GM12864 (cell line): ENCODE measurements around the gene TTLL4.

Experiments
- DNase-seq: peaks from one replicate; pipeline ENCODE4 v3.0.0-alpha.2; 2011; ENCODE audit warnings: low read depth
- H3K4me3 ChIP-seq: 2 replicates; pipeline ENCODE4 v1.5.1; 2011; ENCODE audit warnings: mild to moderate bottlenecking, low read depth, low read length, control low read depth
- TF ChIP-seq, protein P1 (sequence below): IDR thresholded peaks from 2 replicates; pipeline ENCODE4 v1.5.1; 2011; ENCODE audit warnings: low read depth, mild to moderate bottlenecking, moderate library complexity, low read length, control low read depth, inconsistent platforms; ENCODE audit errors: missing control alignments

The TTLL4 gene

DNA sequence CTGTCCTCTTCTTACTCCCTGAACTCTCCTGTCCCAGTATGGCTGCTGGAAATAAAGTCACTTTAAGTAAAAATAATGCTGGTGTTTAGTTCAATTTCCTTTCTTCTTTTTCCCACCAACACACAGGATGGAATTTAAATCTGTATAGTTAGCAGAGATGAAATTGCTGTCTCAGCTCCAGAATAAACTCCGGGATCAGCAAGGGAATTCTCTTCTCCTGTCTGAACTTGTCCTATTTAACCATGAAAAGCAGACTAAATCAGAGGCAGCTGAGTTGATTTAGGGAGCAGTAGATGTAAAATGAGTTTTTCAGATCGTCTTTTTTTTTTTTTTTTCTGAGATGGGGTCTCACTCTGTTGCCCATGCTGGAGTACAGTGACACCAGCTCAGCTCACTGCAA lies 25.9 kb downstream of the TTLL4 start:
- TF ChIP-seq, protein P1, sequence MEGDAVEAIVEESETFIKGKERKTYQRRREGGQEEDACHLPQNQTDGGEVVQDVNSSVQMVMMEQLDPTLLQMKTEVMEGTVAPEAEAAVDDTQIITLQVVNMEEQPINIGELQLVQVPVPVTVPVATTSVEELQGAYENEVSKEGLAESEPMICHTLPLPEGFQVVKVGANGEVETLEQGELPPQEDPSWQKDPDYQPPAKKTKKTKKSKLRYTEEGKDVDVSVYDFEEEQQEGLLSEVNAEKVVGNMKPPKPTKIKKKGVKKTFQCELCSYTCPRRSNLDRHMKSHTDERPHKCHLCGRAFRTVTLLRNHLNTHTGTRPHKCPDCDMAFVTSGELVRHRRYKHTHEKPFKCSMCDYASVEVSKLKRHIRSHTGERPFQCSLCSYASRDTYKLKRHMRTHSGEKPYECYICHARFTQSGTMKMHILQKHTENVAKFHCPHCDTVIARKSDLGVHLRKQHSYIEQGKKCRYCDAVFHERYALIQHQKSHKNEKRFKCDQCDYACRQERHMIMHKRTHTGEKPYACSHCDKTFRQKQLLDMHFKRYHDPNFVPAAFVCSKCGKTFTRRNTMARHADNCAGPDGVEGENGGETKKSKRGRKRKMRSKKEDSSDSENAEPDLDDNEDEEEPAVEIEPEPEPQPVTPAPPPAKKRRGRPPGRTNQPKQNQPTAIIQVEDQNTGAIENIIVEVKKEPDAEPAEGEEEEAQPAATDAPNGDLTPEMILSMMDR: no peak
- no peak overlapping the region for H3K4me3 ChIP-seq
- DNase-seq: no peak

DNA sequence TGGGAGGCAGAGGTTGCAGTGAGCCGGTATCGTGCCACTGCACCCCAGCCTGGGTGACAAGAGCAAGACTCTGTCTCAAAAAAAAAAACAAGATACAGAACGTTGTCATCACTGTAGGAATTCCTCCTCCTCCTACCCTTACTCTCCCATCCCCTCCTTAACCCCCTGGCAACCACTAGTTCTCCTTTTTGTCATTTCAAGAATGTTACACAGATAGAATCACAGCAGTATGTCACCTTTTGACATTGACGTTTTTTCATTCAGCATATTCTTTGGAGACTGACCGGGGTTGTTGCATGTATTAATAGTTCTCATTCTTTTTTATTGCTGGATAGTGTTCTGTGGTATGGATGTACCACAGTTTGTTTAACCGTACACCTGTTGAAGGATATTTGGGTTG lies 32.4 kb downstream of the TTLL4 start:
- no peak overlapping the region for H3K4me3 ChIP-seq
- DNase-seq: peak; percentile 43
- TF ChIP-seq, protein P1: no peak

DNA sequence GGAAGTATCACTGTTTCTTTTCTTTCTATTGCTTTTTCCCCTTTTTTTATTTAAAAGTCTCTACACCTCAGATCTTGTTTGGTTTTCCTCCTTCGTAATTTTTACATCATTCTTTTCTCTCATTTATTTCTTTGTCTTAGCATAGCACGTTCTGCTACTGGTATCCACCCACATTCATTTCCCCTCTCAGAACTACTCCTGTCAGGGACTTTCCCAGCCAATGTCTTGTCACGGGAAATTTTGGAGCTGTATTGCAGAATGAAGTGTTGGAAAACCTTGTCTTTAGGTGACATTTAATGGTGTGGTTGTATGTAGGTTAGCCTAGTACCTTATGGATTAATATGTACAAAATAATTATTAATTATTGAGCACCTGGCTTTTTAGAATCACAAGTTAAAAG lies 34.0 kb downstream of the TTLL4 start:
- TF ChIP-seq, protein P1: no peak
- DNase-seq: peak; percentile 30

DNA sequence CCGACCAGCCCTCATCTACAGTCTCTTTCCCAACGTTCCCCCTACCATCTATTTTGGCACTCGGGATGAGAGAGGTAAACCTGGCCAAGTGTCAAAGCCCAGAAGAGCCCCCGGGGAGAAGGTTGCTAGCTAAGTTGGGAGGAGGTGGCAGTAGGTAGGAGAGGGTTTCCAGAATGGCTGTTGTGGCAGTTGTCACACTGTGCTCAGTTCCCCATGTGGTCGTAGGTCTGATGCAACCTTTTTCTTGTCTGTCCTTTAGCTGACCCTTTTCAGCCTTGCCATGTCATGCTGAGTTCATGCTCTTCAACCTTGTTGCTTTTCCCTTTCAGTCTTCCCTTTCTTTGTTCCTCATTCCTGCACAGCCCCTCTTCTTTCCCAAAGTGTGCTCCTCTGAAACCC lies 34.5 kb downstream of the TTLL4 start:
- TF ChIP-seq, protein P1: no peak
- H3K4me3 ChIP-seq: no peak overlapping the region
- no peak for DNase-seq

More for the DNA sequence above, 34.0 kb downstream of the TTLL4 start:
- no peak overlapping the region for H3K4me3 ChIP-seq

DNA sequence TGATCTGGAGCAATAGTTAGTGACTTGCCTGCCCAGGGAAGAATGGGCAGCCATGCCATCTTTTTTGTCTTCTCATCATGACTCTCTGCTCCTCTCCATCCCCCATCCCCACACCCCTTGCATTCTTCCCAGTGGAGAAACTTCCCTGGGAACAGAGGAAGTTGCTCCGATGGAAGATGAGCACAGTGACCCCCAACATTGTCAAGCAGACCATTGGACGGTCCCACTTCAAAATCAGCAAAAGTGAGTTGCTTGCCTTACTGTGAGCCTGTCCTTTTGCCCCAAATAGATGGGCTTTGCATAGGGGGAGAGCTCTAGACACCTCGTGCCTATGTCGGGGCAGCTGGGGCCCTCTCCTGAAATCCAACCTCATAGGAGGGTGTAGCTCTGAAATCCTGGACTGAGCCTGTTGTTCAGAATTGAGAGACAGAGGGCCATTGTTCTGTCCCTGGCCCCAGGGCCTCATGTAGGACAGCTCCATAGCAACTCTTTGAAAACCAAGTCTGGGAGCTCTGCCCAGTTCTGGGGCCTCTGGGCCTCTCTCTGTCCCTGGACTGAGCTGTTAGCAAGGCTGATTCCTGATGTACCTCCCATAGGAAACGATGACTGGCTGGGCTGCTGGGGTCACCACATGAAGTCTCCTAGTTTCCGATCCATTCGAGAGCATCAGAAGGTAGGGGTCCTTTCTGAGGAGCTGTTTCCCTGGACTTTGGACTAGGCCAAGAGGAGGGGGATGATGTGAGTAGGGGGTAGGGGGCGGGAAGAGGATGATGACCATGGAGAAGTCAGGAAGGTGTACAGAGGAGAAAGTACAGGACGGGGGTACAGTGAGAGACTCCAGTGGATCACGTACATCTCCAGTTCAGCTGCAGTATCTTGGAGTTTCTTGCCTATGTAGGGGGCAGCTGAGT lies 35.2 kb downstream of the TTLL4 start:
- DNase-seq: no peak
- TF ChIP-seq, protein P1: no peak
- no peak overlapping the region for H3K4me3 ChIP-seq

DNA sequence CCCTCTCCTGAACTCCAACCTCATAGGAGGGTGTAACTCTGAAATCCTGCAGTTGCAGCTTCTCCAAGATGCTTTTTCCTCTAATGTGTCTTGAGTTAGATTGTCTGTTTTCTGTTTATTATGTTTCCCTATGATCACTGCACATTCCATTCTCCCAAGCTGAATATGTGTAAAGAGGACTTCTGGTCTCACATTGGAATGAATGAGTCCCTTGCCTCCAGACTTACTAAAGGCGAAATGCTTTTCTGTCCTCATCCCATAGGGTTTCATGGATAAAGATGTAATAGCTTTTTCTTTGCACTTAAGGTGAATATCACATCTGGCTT lies 35.8 kb downstream of the TTLL4 start:
- TF ChIP-seq, protein P1: no peak

DNA sequence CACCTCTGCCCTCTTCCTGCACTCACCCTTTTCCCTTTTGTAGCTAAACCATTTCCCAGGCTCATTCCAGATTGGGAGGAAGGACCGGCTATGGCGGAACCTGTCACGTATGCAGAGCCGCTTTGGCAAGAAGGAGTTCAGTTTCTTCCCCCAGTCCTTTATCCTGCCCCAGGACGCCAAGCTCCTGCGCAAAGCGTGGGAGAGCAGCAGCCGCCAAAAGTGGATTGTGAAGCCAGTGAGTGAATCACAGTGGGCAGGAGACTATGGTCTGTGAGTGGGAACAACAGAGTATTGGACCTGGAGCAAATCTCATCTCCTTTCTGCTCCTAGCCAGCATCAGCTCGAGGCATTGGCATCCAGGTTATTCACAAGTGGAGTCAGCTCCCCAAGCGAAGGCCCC lies 36.3 kb downstream of the TTLL4 start:
- TF ChIP-seq, protein P1: no peak
- DNase-seq: no peak
- no peak overlapping the region for H3K4me3 ChIP-seq

More for the DNA sequence above, 35.8 kb downstream of the TTLL4 start:
- no peak for DNase-seq
- H3K4me3 ChIP-seq: no peak overlapping the region
